HEK293 (cell line): ENCODE results near the gene PFDN6.

Experiments
- CTCF ChIA-PET: fragments of 350-600 bp; formaldehyde crosslinking; extraction: SDS; loops from one replicate; lab custom pipeline; 2021; ENCODE audit warnings: antibody characterized with exemption; lab: Yijun Ruan, JAX
- POLR2A ChIA-PET: fragments of 300-600 bp; formaldehyde crosslinking; extraction: SDS; loops from one replicate; lab custom pipeline; 2020; ENCODE audit warnings: antibody characterized with exemption, inconsistent platforms; lab: Yijun Ruan, JAX
- H3K27ac ChIP-seq: fragments of 200-500 bp; sonication (Bioruptor generic); 2 replicates; pipeline ENCODE4 v1.5.1; 2014; ENCODE audit warnings: low read depth, low read length, control low read depth, inconsistent platforms; ENCODE audit errors: extremely low read depth
- H3K36me3 ChIP-seq, 2 experiments: fragments of 200-500 bp in 1 of 2; sonication (Bioruptor generic) in 1 of 2; 1 replicate in 1 of 2; 2 replicates in 1 of 2; pipeline ENCODE4 v1.5.1; 2014 to 2017; ENCODE audit warnings: inconsistent platforms in 2 of 2, low read length in 2 of 2; ENCODE audit not compliant: control insufficient read depth in 2 of 2, insufficient read depth in 1 of 2
- H3K4me1 ChIP-seq: fragments of 200-500 bp; sonication (Bioruptor generic); 2 replicates; pipeline ENCODE4 v1.5.1; 2014; ENCODE audit warnings: mild to moderate bottlenecking, low read length, inconsistent platforms; ENCODE audit not compliant: control insufficient read depth, insufficient read depth
- H3K4me3 ChIP-seq: 2 replicates; pipeline ENCODE4 v1.5.1; 2011; ENCODE audit warnings: low read depth, mild to moderate bottlenecking, control low read depth, low read length, moderate library complexity
- H3K9me3 ChIP-seq: fragments of 200-500 bp; sonication (Bioruptor generic); 2 replicates; pipeline ENCODE4 v1.5.1; 2014; ENCODE audit warnings: low read depth, low read length, inconsistent platforms; ENCODE audit not compliant: control insufficient read depth, insufficient read depth
- AEBP2 ChIP-seq: fragments of 450-650 bp; formaldehyde crosslinking; IDR thresholded peaks from 2 replicates; pipeline ENCODE4 v1.5.1; 2016; ENCODE audit warnings: missing biosample characterization, missing genetic modification characterization, borderline replicate concordance
- ATF2 ChIP-seq: fragments of 450-650 bp; formaldehyde crosslinking; IDR thresholded peaks from 2 replicates; pipeline ENCODE4 v1.5.1; 2016; ENCODE audit warnings: missing biosample characterization, missing genetic modification characterization, low read depth
- BCL11A ChIP-seq: fragments of 450-650 bp; formaldehyde crosslinking; IDR thresholded peaks from 2 replicates; pipeline ENCODE4 v1.5.1; 2016; ENCODE audit warnings: low read depth, missing biosample characterization, missing genetic modification characterization
- BCL11B ChIP-seq: fragments of 450-650 bp; formaldehyde crosslinking; IDR thresholded peaks from 2 replicates; pipeline ENCODE4 v1.5.1; 2016; ENCODE audit warnings: low read depth, missing biosample characterization, missing genetic modification characterization
- GLIS2 ChIP-seq: fragments of 450-650 bp; formaldehyde crosslinking; IDR thresholded peaks from 2 replicates; pipeline ENCODE4 v1.5.1; 2016; ENCODE audit warnings: missing biosample characterization, missing genetic modification characterization
- KLF9 ChIP-seq: fragments of 450-650 bp; formaldehyde crosslinking; IDR thresholded peaks from 2 replicates; pipeline ENCODE4 v1.5.1; 2016; ENCODE audit warnings: missing biosample characterization, missing genetic modification characterization, low read depth
- SP3 ChIP-seq: fragments of 450-650 bp; formaldehyde crosslinking; IDR thresholded peaks from 2 replicates; pipeline ENCODE4 v1.5.1; 2016; ENCODE audit warnings: missing biosample characterization, missing genetic modification characterization
- ZBTB10 ChIP-seq: fragments of 450-650 bp; formaldehyde crosslinking; IDR thresholded peaks from 2 replicates; pipeline ENCODE4 v1.5.1; 2016; ENCODE audit warnings: missing biosample characterization, missing genetic modification characterization
- ZBTB48 ChIP-seq: fragments of 450-650 bp; formaldehyde crosslinking; IDR thresholded peaks from 2 replicates; pipeline ENCODE4 v1.5.1; 2016; ENCODE audit warnings: missing biosample characterization, missing genetic modification characterization
- ZFHX2 ChIP-seq: fragments of 450-650 bp; formaldehyde crosslinking; conservative IDR thresholded peaks from 2 replicates; pipeline ENCODE4 v1.5.1; 2016; ENCODE audit warnings: missing biosample characterization, missing genetic modification characterization
- ZFP69B ChIP-seq: fragments of 450-650 bp; formaldehyde crosslinking; IDR thresholded peaks from 2 replicates; pipeline ENCODE4 v1.5.1; 2016; ENCODE audit warnings: missing biosample characterization, missing genetic modification characterization
- ZNF211 ChIP-seq: fragments of 450-650 bp; formaldehyde crosslinking; IDR thresholded peaks from 2 replicates; pipeline ENCODE4 v1.5.1; 2016; ENCODE audit warnings: low read depth, missing biosample characterization, missing genetic modification characterization
- ZNF558 ChIP-seq: fragments of 450-650 bp; formaldehyde crosslinking; IDR thresholded peaks from 2 replicates; pipeline ENCODE4 v1.5.1; 2016; ENCODE audit warnings: missing biosample characterization, missing genetic modification characterization
- ZNF768 ChIP-seq: fragments of 450-650 bp; formaldehyde crosslinking; IDR thresholded peaks from 2 replicates; pipeline ENCODE4 v1.5.1; 2018; ENCODE audit warnings: missing biosample characterization, mild to moderate bottlenecking, missing genetic modification characterization
- ZNF843 ChIP-seq: fragments of 450-650 bp; formaldehyde crosslinking; IDR thresholded peaks from 2 replicates; pipeline ENCODE4 v1.5.1; 2016; ENCODE audit warnings: missing biosample characterization, missing genetic modification characterization

The PFDN6 gene

GRCh38 chr6:33295621-33296369 lies 6.4 kb downstream of the PFDN6 start:
- peaks cover 0 to 54% of the 10 kb centered on the region in 2 experiments; a peak in 2 of 3 replicates for H3K36me3 ChIP-seq
- no peak overlapping the region for H3K4me3 ChIP-seq
- H3K27ac ChIP-seq, result no peak overlapping the region
- CTCF ChIA-PET, result interaction anchor here (0.6 to 1.3 kb wide), 5 partner anchors 7 to 145 kb away, joined by 3 to 4 read pairs (median 3); partner anchors contain the start of gene WDR46
- POLR2A ChIA-PET, result interaction anchor here (1.5 to 2.4 kb wide), 3 partner anchors 15 to 19 kb away, joined by 5 to 8 read pairs (median 7); partner anchors contain the start of genes B3GALT4 and TAPBP
- H3K9me3 ChIP-seq, result no peaks in the 10 kb centered on the region
- TF ChIP-seq ZNF558 (tag by site-specific recombination), result no peak
- TF ChIP-seq BCL11A (tag by site-specific recombination), result peak; percentile 90
- TF ChIP-seq ZBTB48 (tag by site-specific recombination), result no peak
- TF ChIP-seq BCL11B (tag by site-specific recombination), result peak; percentile 98
- no peaks in the 10 kb centered on the region for H3K4me1 ChIP-seq

GRCh38 chr6:33296797-33297405 lies 7.5 kb downstream of the PFDN6 start:
- ChIA-PET CTCF (interaction anchor here (0.8 to 1.6 kb wide), 5 partner anchors 8 to 94 kb away, joined by 3 to 9 read pairs (median 4); partner anchors contain the start of genes B3GALT4 and WDR46), POLR2A (interaction anchor here (1.0 to 3.6 kb wide), 7 partner anchors 9 to 325 kb away, joined by 4 to 57 read pairs (median 50); partner anchors contain the start of genes B3GALT4, PFDN6, RPS18 and TAPBP)
- TF ChIP-seq ZNF211 (tag by site-specific recombination) (no peak), ZNF768 (tag by site-specific recombination) (peak; percentile 96)
- TF ChIP-seq, all 188 proteins: peak for 1
- Histone ChIP-seq H3K27ac (no peak overlapping the region), H3K36me3 (peaks cover 4 to 47% of the 10 kb centered on the region in 2 experiments; a peak in 2 of 3 replicates), H3K4me1 (no peaks in the 10 kb centered on the region), H3K9me3 (no peaks in the 10 kb centered on the region), H3K4me3 (no peak overlapping the region)

- ChIA-PET POLR2A (interaction anchor here (1.0 to 3.6 kb wide), 9 partner anchors 9 to 325 kb away, joined by 4 to 57 read pairs (median 19); partner anchors contain the start of genes B3GALT4, HSD17B8, PFDN6 and RPS18), CTCF (interaction anchor here (0.8 to 1.6 kb wide), 5 partner anchors 9 to 93 kb away, joined by 3 to 9 read pairs (median 4); partner anchors contain the start of genes B3GALT4 and WDR46)
- no peak for TF ChIP-seq ATF2 (tag by site-specific recombination)
- no peak for TF ChIP-seq AEBP2 (tag by site-specific recombination)
- TF ChIP-seq SP3 (tag by site-specific recombination), result peak; percentile 58
- TF ChIP-seq ZFP69B, result no peak
- 0 out of 2 replicates have a peak, but pooled peaks have one; percentile 9 for TF ChIP-seq ZFHX2
- peak; percentile 34; the same call in 1 of the 2 replicates for TF ChIP-seq KLF9 (tag by site-specific recombination)
- no peak for TF ChIP-seq ZNF768 (tag by site-specific recombination)
- TF ChIP-seq ZNF843 (tag by site-specific recombination), result no peak
- peak; percentile 54; the same call in 1 of the 2 replicates for TF ChIP-seq ZBTB48 (tag by site-specific recombination)
- peak; percentile 10; the same call in 1 of the 2 replicates for TF ChIP-seq GLIS2
- TF ChIP-seq ZBTB10, result 0 out of 2 replicates have a peak, but pooled peaks have one; percentile 12
- no peaks in the 10 kb centered on the region for H3K9me3 ChIP-seq
- no peak overlapping the region for H3K27ac ChIP-seq
- peak overlapping the region; percentile 13; the same call in 1 of the 2 replicates for H3K4me3 ChIP-seq
- H3K36me3 ChIP-seq, result peaks cover 7 to 41% of the 10 kb centered on the region in 2 experiments; a peak in 2 of 3 replicates
- H3K4me1 ChIP-seq, result no peaks in the 10 kb centered on the region
These were observed 8.1 kb downstream of the PFDN6 start for GRCh38 chr6:33297406-33297955.
